ENCODE data around the gene HLA-C. TPM values are rescaled to one million over a fixed set of nuclear protein-coding genes. Genes with fewer than 3 reads are reported as not detected.

Gene HLA-C
- polyA plus RNA-seq, 1 of the 3 experiments (the other 2 are of a cell fraction) = 434 TPM

GRCh38 chr6:31266567-31267360 lies 5.1 kb downstream of the HLA-C start:
- TF ChIP-seq, protein P1, sequence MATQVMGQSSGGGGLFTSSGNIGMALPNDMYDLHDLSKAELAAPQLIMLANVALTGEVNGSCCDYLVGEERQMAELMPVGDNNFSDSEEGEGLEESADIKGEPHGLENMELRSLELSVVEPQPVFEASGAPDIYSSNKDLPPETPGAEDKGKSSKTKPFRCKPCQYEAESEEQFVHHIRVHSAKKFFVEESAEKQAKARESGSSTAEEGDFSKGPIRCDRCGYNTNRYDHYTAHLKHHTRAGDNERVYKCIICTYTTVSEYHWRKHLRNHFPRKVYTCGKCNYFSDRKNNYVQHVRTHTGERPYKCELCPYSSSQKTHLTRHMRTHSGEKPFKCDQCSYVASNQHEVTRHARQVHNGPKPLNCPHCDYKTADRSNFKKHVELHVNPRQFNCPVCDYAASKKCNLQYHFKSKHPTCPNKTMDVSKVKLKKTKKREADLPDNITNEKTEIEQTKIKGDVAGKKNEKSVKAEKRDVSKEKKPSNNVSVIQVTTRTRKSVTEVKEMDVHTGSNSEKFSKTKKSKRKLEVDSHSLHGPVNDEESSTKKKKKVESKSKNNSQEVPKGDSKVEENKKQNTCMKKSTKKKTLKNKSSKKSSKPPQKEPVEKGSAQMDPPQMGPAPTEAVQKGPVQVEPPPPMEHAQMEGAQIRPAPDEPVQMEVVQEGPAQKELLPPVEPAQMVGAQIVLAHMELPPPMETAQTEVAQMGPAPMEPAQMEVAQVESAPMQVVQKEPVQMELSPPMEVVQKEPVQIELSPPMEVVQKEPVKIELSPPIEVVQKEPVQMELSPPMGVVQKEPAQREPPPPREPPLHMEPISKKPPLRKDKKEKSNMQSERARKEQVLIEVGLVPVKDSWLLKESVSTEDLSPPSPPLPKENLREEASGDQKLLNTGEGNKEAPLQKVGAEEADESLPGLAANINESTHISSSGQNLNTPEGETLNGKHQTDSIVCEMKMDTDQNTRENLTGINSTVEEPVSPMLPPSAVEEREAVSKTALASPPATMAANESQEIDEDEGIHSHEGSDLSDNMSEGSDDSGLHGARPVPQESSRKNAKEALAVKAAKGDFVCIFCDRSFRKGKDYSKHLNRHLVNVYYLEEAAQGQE (IDR thresholded peaks at IDR 0.05; ENCODE audit: low read depth, low read length) = no peak
- TF ChIP-seq EZH2phosphoT487 (IDR thresholded peaks at IDR 0.05; ENCODE audit: borderline replicate concordance, low read depth) (no peak), ELF1 (IDR thresholded peaks at IDR 0.05) (no peak), POLR2AphosphoS5 (IDR thresholded peaks at IDR 0.05; ENCODE audit: low read depth, low read length) (no peak), FOXM1 (IDR thresholded peaks at IDR 0.05; ENCODE audit: low read depth) (no peak), TAF1 (IDR thresholded peaks at IDR 0.05; ENCODE audit: borderline replicate concordance, low read depth, low read length) (no peak), SMC3 (IDR thresholded peaks at IDR 0.05; ENCODE audit: low read depth, low read length) (no peak), RXRA (IDR thresholded peaks at IDR 0.05; ENCODE audit: borderline replicate concordance, low read depth) (no peak), MEF2A (IDR thresholded peaks at IDR 0.05; ENCODE audit: borderline replicate concordance, low read depth) (no peak), FOSL2 (IDR thresholded peaks at IDR 0.05; ENCODE audit: borderline replicate concordance, low read depth) (no peak), CHD2 (IDR thresholded peaks at IDR 0.05; ENCODE audit: low read length, partially characterized antibody) (no peak), NFIC (IDR thresholded peaks at IDR 0.05; ENCODE audit: borderline replicate concordance) (no peak), ZBTB33 (IDR thresholded peaks at IDR 0.05; ENCODE audit: borderline replicate concordance, low read depth) (no peak), GABPA (IDR thresholded peaks at IDR 0.05; ENCODE audit: low read depth) (no peak)
- Histone ChIP-seq H3K27ac (ENCODE audit: low read depth in 2 of 2, low read length in 1 of 2) (no peak overlapping the region), H3K79me2 (ENCODE audit: insufficient read depth) (peaks cover 5% of the 10 kb centered on the region; the same call in 1 of the 2 replicates), H3K4me3 (ENCODE audit: low read depth in 2 of 2, low read length in 1 of 2) (no peak overlapping the region), H4K20me1 (ENCODE audit: insufficient read depth) (peaks cover 5% of the 10 kb centered on the region; the same call in 1 of the 2 replicates), H3K9me2 (no peaks in the 10 kb centered on the region), H3K4me2 (no peak overlapping the region), H3K27me3 (ENCODE audit: insufficient read depth) (no peaks in the 10 kb centered on the region), H3F3A (replicated peaks; ENCODE audit: insufficient read depth) (peaks cover 3% of the 10 kb centered on the region), H2AFZ (ENCODE audit: low read depth) (no peak overlapping the region), H3K36me3 (replicated peaks in 1 of 2; ENCODE audit: control insufficient read depth in 1 of 2, insufficient read depth in 2 of 2, low read length in 1 of 2) (peaks cover 12 to 15% of the 10 kb centered on the region in 2 experiments), H3K9me3 (no peaks in the 10 kb centered on the region), H3K4me1 (ENCODE audit: control insufficient read depth in 1 of 2, insufficient read depth in 2 of 2, low read depth in 1 of 2, low read length in 1 of 2) (peaks cover 0 to 6% of the 10 kb centered on the region in 2 experiments; a peak in 1 of 4 replicates), H3K9ac (no peak overlapping the region)
- ChIA-PET POLR2A (no interaction called here), CTCF (no interaction called here)
- no peak for DNase-seq
- WGBS (ENCODE audit: low lambda C conversion rate) = 8% methylated on average over 7 of the region's 7 CpGs

Data from SK-N-SH (cell line).